ENCODE results near the gene TAP1.

DNA sequence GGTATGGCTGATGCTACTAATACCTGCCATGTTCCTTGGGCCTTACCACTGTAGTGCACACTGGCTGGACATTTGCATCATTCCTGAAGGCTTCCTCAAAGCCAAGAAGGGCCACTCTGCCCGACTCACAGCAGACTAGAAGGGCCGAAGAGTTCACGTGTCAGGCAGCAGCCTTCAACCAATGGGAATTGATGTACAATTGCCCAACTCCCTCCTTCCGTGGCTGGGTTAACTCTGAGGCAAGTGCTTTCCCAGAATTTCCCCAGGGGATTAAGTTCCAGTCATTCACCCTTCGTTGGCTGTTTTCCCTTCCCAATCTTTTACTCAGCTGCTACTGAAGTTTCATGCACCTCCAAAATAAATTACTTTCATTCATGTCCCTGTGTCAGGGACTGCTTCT, 30.3 kb upstream of the TAP1 start:
- TF ChIP-seq RBAK (tag by site-specific recombination; IDR thresholded peaks at IDR 0.05) (no peak), ZNF433 (tag by site-specific recombination; IDR thresholded peaks at IDR 0.05; ENCODE audit: low read depth) (no peak), ZNF792 (tag by site-specific recombination; IDR thresholded peaks at IDR 0.05) (no peak), ZSCAN16 (tag by site-specific recombination; IDR thresholded peaks at IDR 0.05) (no peak), ZNF677 (tag by site-specific recombination; IDR thresholded peaks at IDR 0.05) (no peak)
- TF ChIP-seq, protein P1, sequence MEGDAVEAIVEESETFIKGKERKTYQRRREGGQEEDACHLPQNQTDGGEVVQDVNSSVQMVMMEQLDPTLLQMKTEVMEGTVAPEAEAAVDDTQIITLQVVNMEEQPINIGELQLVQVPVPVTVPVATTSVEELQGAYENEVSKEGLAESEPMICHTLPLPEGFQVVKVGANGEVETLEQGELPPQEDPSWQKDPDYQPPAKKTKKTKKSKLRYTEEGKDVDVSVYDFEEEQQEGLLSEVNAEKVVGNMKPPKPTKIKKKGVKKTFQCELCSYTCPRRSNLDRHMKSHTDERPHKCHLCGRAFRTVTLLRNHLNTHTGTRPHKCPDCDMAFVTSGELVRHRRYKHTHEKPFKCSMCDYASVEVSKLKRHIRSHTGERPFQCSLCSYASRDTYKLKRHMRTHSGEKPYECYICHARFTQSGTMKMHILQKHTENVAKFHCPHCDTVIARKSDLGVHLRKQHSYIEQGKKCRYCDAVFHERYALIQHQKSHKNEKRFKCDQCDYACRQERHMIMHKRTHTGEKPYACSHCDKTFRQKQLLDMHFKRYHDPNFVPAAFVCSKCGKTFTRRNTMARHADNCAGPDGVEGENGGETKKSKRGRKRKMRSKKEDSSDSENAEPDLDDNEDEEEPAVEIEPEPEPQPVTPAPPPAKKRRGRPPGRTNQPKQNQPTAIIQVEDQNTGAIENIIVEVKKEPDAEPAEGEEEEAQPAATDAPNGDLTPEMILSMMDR (tag by site-specific recombination; IDR thresholded peaks at IDR 0.05): no peak
